PFSK-1 (cell line): ENCODE data around the gene MAST2.

Experiments
- FOXP2 ChIP-seq: optimal IDR thresholded peaks from 2 replicates; pipeline ENCODE3; 2011; ENCODE audit warnings: borderline replicate concordance, control low read depth, inconsistent platforms; ENCODE audit not compliant: insufficient read depth; ENCODE audit errors: extremely low read length, extremely low read depth
- POLR2AphosphoS5 ChIP-seq: IDR thresholded peaks from 2 replicates; pipeline ENCODE4 v1.6.1; 2012; ENCODE audit warnings: low read depth, mild to moderate bottlenecking, control low read depth, low read length, moderate library complexity
- REST ChIP-seq, 2 experiments: IDR thresholded peaks; 2 replicates each; pipeline versions ENCODE4 v1.6.1 to v1.8.0; 2011 to 2012; ENCODE audit warnings: low read depth in 2 of 2, low read length in 2 of 2, control low read depth in 1 of 2, inconsistent platforms in 1 of 2, mild to moderate bottlenecking in 1 of 2, moderate library complexity in 1 of 2; ENCODE audit not compliant: insufficient read depth in 1 of 2

GRCh38 chr1:46017876-46018503 is 214.6 kb downstream of the MAST2 start:
- no peak for TF ChIP-seq POLR2AphosphoS5
- no peak for TF ChIP-seq REST (IDR thresholded peaks at IDR 0.05; ENCODE audit: insufficient read depth in 1 of 2, low read depth in 2 of 2, low read length in 2 of 2)
- no peak for TF ChIP-seq FOXP2
